H9 (cell line): ENCODE results near the gene PHOX2B. TPM values are rescaled to one million over a fixed set of nuclear protein-coding genes. Genes with fewer than 3 reads are reported as not detected.

ENCODE experiments used
- DNase-seq: peaks from one replicate; pipeline ENCODE4 v3.0.0-alpha.2; 2017
- H2AFZ ChIP-seq: one replicate; pipeline ENCODE4 v1.6.1; 2013; ENCODE audit warnings: mild to moderate bottlenecking, low read length, control low read depth, moderate library complexity
- H2AK5ac ChIP-seq: 2 replicates; pipeline ENCODE4 v1.6.1; 2013; ENCODE audit warnings: low read length, control low read depth, mixed read lengths; ENCODE audit not compliant: insufficient read length
- H2BK120ac ChIP-seq: one replicate; pipeline ENCODE4 v1.6.1; 2013; ENCODE audit warnings: low read depth, mild to moderate bottlenecking, low read length, control low read depth, inconsistent platforms; ENCODE audit not compliant: poor library complexity, severe bottlenecking
- H2BK12ac ChIP-seq: 2 replicates; pipeline ENCODE4 v1.6.1; 2013; ENCODE audit warnings: low read length, control low read depth, mixed read lengths, low read depth; ENCODE audit not compliant: insufficient read length
- H2BK15ac ChIP-seq: 2 replicates; pipeline ENCODE4 v1.6.1; 2013; ENCODE audit warnings: low read depth, low read length, control low read depth
- H2BK20ac ChIP-seq: one replicate; pipeline ENCODE4 v1.6.1; 2013; ENCODE audit warnings: low read depth, mild to moderate bottlenecking, low read length, control low read depth, inconsistent platforms; ENCODE audit not compliant: poor library complexity, severe bottlenecking
- H2BK5ac ChIP-seq: 2 replicates; pipeline ENCODE4 v1.6.1; 2013; ENCODE audit warnings: low read length, control low read depth, mixed read lengths; ENCODE audit not compliant: insufficient read length
- H3K14ac ChIP-seq: 2 replicates; pipeline ENCODE4 v1.6.1; 2013; ENCODE audit warnings: low read length, control low read depth; ENCODE audit not compliant: insufficient read depth
- H3K18ac ChIP-seq: 2 replicates; pipeline ENCODE4 v1.6.1; 2013; ENCODE audit warnings: low read depth, mild to moderate bottlenecking, mixed read lengths, low read length, control low read depth; ENCODE audit not compliant: insufficient read length
- H3K23ac ChIP-seq: 2 replicates; pipeline ENCODE4 v1.6.1; 2013; ENCODE audit warnings: low read length, control low read depth, mixed read lengths, low read depth; ENCODE audit not compliant: insufficient read length
- H3K23me2 ChIP-seq: 2 replicates; pipeline ENCODE4 v1.6.1; 2013; ENCODE audit warnings: low read depth, mild to moderate bottlenecking, mixed read lengths, low read length, control low read depth; ENCODE audit not compliant: insufficient read length, poor library complexity, severe bottlenecking
- H3K27ac ChIP-seq: 2 replicates; pipeline ENCODE4 v1.5.1; 2013; ENCODE audit warnings: low read length, control low read depth, mixed read lengths, low read depth; ENCODE audit not compliant: insufficient read length
- H3K27me3 ChIP-seq: 2 replicates; pipeline ENCODE4 v1.6.1; 2013; ENCODE audit warnings: low read length, control low read depth, inconsistent platforms; ENCODE audit not compliant: insufficient read depth
- H3K4ac ChIP-seq: 2 replicates; pipeline ENCODE4 v1.6.1; 2013; ENCODE audit warnings: low read depth, mild to moderate bottlenecking, control low read depth, inconsistent platforms, low read length, moderate library complexity
- H3K4me1 ChIP-seq: 2 replicates; pipeline ENCODE4 v1.6.1; 2013; ENCODE audit warnings: low read length, control low read depth, inconsistent platforms; ENCODE audit not compliant: insufficient read depth
- H3K4me2 ChIP-seq: 2 replicates; pipeline ENCODE4 v1.6.1; 2013; ENCODE audit warnings: low read length, control low read depth, mixed read lengths; ENCODE audit not compliant: insufficient read length, insufficient read depth
- H3K56ac ChIP-seq: 2 replicates; pipeline ENCODE4 v1.6.1; 2013; ENCODE audit warnings: low read depth, mild to moderate bottlenecking, mixed read lengths, low read length, control low read depth; ENCODE audit not compliant: insufficient read length
- H3K79me1 ChIP-seq: 2 replicates; pipeline ENCODE4 v1.6.1; 2013; ENCODE audit warnings: low read depth, mild to moderate bottlenecking, moderate library complexity, low read length, control low read depth, inconsistent platforms; ENCODE audit not compliant: insufficient read depth, poor library complexity, severe bottlenecking
- H3K79me2 ChIP-seq: 2 replicates; pipeline ENCODE4 v1.6.1; 2013; ENCODE audit warnings: low read length, control low read depth, inconsistent platforms; ENCODE audit not compliant: insufficient read depth
- H3K9ac ChIP-seq: 2 replicates; pipeline ENCODE4 v1.6.1; 2013; ENCODE audit warnings: low read length, control low read depth, mixed read lengths; ENCODE audit not compliant: insufficient read length; ENCODE audit errors: extremely low read depth
- H3K9me3 ChIP-seq: one replicate; pipeline ENCODE4 v1.6.1; 2013; ENCODE audit warnings: low read depth, low read length, inconsistent platforms; ENCODE audit not compliant: control insufficient read depth
- H3T11ph ChIP-seq: one replicate; pipeline ENCODE4 v1.6.1; 2013; ENCODE audit warnings: mild to moderate bottlenecking, low read length, control low read depth, inconsistent platforms
- H4K20me1 ChIP-seq: one replicate; pipeline ENCODE4 v1.6.1; 2013; ENCODE audit not compliant: control insufficient read depth, insufficient read length, insufficient read depth
- H4K5ac ChIP-seq: 2 replicates; pipeline ENCODE4 v1.6.1; 2013; ENCODE audit warnings: low read depth, mild to moderate bottlenecking, mixed read lengths, low read length, control low read depth; ENCODE audit not compliant: insufficient read length
- H4K8ac ChIP-seq: replicated peaks from 2 replicates; pipeline ENCODE4 v1.6.1; 2013; ENCODE audit warnings: low read length, control low read depth, mixed read lengths, low read depth; ENCODE audit not compliant: insufficient read length
- H4K91ac ChIP-seq: 2 replicates; pipeline ENCODE4 v1.6.1; 2013; ENCODE audit warnings: low read depth, mild to moderate bottlenecking, moderate library complexity, mixed read lengths, low read length, control low read depth; ENCODE audit not compliant: insufficient read length
- H3K27ac Mint-ChIP-seq, 3 experiments: 2 replicates in 2 of 3; 3 replicates in 1 of 3; pipeline ENCODE4 v1.8.0; 2020 to 2021; ENCODE audit warnings: mixed read lengths in 3 of 3, mild to moderate bottlenecking in 1 of 3, moderate library complexity in 1 of 3
- H3K27me3 Mint-ChIP-seq: 2 replicates; pipeline ENCODE4 v1.8.0; 2021; ENCODE audit warnings: low read depth, mild to moderate bottlenecking, moderate library complexity, mixed read lengths
- H3K36me3 Mint-ChIP-seq, 3 experiments: 2 replicates in 2 of 3; 3 replicates in 1 of 3; pipeline ENCODE4 v1.8.0; 2020 to 2021; ENCODE audit warnings: low read depth in 3 of 3, mixed read lengths in 3 of 3; ENCODE audit not compliant: insufficient read depth in 1 of 3
- H3K4me1 Mint-ChIP-seq, 2 experiments: 2 replicates each; pipeline ENCODE4 v1.8.0; 2020; ENCODE audit warnings: mixed read lengths in 2 of 2
- H3K4me3 Mint-ChIP-seq, 2 experiments: 2 replicates in 1 of 2; 3 replicates in 1 of 2; pipeline ENCODE4 v1.8.0; 2020 to 2021; ENCODE audit warnings: mild to moderate bottlenecking in 2 of 2, mixed read lengths in 2 of 2, moderate library complexity in 1 of 2
- H3K9me3 Mint-ChIP-seq, 2 experiments: 2 replicates in 1 of 2; 3 replicates in 1 of 2; pipeline ENCODE4 v1.8.0; 2020; ENCODE audit warnings: mild to moderate bottlenecking in 2 of 2, mixed read lengths in 2 of 2, moderate library complexity in 1 of 2
- WGBS: extraction: QIAGEN DNeasy Blood & Tissue Kit; methylation state at CpG from one replicate; pipeline ENCODE4 v1.1.7; 2013; ENCODE audit warnings: missing lambda C conversion rate, low lambda C conversion rate, mixed read lengths; ENCODE audit not compliant: insufficient read length; ENCODE audit errors: extremely low coverage; 5-methylcytosine and 5-hydroxymethylcytosine counted together
- total RNA-seq: library from RNA; stranded (reverse); gene quantifications from 2 replicates; pipeline ENCODE4 v1.2.1, GENCODE V29; 2021
- TF ChIP-seq, protein P1 (sequence below): fragments of 200-600 bp; sonication (generic); conservative IDR thresholded peaks from 3 replicates; pipeline ENCODE4 v1.8.0; 2021; ENCODE audit warnings: antibody characterized with exemption, mild to moderate bottlenecking

PHOX2B gene
- total RNA-seq, 1 experiment from 2014 or later: not detected

DNA sequence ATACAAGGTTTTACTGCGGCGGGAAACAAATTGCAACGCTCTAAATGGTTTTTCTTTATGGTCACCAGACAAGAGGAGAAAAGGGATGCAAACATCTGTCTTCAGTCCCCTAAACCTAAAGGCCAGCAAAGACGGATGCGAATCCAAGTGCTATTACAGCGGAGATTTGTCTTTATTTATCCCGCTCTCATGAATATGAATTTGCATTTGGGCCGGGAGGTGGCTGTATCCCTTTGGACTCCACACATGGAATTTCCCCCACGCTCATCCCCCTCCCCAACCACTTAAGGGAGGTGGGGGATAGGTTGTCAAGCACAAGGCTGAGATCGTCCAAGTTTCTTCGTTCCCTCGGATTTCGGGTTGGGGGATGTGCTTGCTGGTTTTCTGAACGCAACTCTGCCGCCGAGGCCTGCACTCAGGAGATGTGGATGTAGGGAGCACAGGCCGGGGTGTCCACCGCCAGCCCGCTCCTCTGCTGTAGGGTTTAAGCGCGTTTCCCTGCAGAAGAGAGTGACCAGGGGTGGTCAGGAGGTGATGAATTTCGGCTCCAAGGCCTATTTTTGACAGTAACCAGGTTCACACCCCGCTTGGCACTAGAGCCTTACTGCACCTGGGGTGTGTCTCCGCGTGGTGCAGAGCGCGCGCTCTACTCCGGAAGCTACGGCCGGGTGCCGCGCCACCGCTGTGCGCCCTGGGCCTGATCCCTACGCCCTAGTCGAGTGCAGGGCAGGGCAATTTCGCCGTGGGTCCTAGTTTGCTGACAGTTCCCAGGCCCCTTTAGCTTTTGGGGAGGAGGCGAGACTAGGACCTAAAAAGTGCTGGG is 2.3 kb upstream of the PHOX2B start:
- H3K9ac ChIP-seq: no peak overlapping the region
- H3K79me2 ChIP-seq: no peaks in the 10 kb centered on the region
- no peak overlapping the region for H2BK5ac ChIP-seq
- H3K23ac ChIP-seq: no peak overlapping the region
- H3K56ac ChIP-seq: no peak overlapping the region
- H3K4me1 ChIP-seq: no peaks in the 10 kb centered on the region
- no peak overlapping the region for H2BK12ac ChIP-seq
- peaks cover 15% of the 10 kb centered on the region for H3K23me2 ChIP-seq
- H3K4me2 ChIP-seq: peak overlapping the region; percentile 77
- Mint-ChIP-seq H3K27ac (no peak overlapping the region), H3K4me3 (peak overlapping the region; percentile 55 to 81), H3K9me3 (peaks cover 0 to 9% of the 10 kb centered on the region in 2 experiments; a peak in 3 of 5 replicates), H3K36me3 (no peaks in the 10 kb centered on the region; a peak in 2 of 7 replicates), H3K27me3 (peaks cover 99% of the 10 kb centered on the region), H3K4me1 (peaks cover 35 to 58% of the 10 kb centered on the region in 2 experiments)
- H3K4ac ChIP-seq: no peak overlapping the region
- no CpG with 5 or more reads among the region's 40 CpGs for WGBS
- TF ChIP-seq, protein P1, sequence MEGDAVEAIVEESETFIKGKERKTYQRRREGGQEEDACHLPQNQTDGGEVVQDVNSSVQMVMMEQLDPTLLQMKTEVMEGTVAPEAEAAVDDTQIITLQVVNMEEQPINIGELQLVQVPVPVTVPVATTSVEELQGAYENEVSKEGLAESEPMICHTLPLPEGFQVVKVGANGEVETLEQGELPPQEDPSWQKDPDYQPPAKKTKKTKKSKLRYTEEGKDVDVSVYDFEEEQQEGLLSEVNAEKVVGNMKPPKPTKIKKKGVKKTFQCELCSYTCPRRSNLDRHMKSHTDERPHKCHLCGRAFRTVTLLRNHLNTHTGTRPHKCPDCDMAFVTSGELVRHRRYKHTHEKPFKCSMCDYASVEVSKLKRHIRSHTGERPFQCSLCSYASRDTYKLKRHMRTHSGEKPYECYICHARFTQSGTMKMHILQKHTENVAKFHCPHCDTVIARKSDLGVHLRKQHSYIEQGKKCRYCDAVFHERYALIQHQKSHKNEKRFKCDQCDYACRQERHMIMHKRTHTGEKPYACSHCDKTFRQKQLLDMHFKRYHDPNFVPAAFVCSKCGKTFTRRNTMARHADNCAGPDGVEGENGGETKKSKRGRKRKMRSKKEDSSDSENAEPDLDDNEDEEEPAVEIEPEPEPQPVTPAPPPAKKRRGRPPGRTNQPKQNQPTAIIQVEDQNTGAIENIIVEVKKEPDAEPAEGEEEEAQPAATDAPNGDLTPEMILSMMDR: no peak
- no peaks in the 10 kb centered on the region for H3K9me3 ChIP-seq
- no peak overlapping the region for H4K8ac ChIP-seq
- H3K27ac ChIP-seq: no peak overlapping the region
- H2BK20ac ChIP-seq: no peak overlapping the region
- no peaks in the 10 kb centered on the region for H4K20me1 ChIP-seq
- no peak overlapping the region for H2AK5ac ChIP-seq
- H2BK120ac ChIP-seq: no peak overlapping the region
- H3K18ac ChIP-seq: no peak overlapping the region
- no peak overlapping the region for H4K91ac ChIP-seq
- no peak overlapping the region for H3K14ac ChIP-seq
- H3K27me3 ChIP-seq: peaks cover 95% of the 10 kb centered on the region
- H4K5ac ChIP-seq: no peak overlapping the region
- peak; percentile 67 for DNase-seq
- no peak overlapping the region for H2AFZ ChIP-seq
- no peaks in the 10 kb centered on the region for H3K79me1 ChIP-seq
- H3T11ph ChIP-seq: no peak overlapping the region
- no peak overlapping the region for H2BK15ac ChIP-seq
